HG03432 (cell line): ENCODE results near the gene CEACAM1.
"Not testable (repeated sequence)": the region's sequence is repeated elsewhere in the genome, so short reads cannot be mapped to it uniquely, and the experiment has no call there.

Source experiments
- ATAC-seq: cut with Tn5 transposase; IDR thresholded peaks from one replicate; pipeline ENCODE4 v1.9.1; 2021; ENCODE audit warnings: mild to moderate bottlenecking, moderate library complexity; ENCODE audit not compliant: unreplicated experiment

The CEACAM1 gene

GRCh38 chr19:42477933-42478332 lies 50.3 kb downstream of the CEACAM1 start:
- ATAC-seq = no peak

- ATAC-seq = no peak
Observed at GRCh38 chr19:42477117-42477516, 51.2 kb downstream of the CEACAM1 start.

- ATAC-seq = no peak
Observed at GRCh38 chr19:42475366-42475765, 52.9 kb downstream of the CEACAM1 start.

GRCh38 chr19:42474743-42475142 lies 53.5 kb downstream of the CEACAM1 start:
- no peak for ATAC-seq

GRCh38 chr19:42473686-42474085 lies 54.6 kb downstream of the CEACAM1 start:
- no peak for ATAC-seq

- ATAC-seq = no peak
Observed at GRCh38 chr19:42472402-42473147, 55.7 kb downstream of the CEACAM1 start.

- no peak for ATAC-seq
Observed at GRCh38 chr19:42471554-42472249, 56.6 kb downstream of the CEACAM1 start.

GRCh38 chr19:42469311-42470235 lies 58.7 kb downstream of the CEACAM1 start:
- no peak for ATAC-seq

GRCh38 chr19:42468273-42468796 lies 59.9 kb downstream of the CEACAM1 start:
- no peak for ATAC-seq

- ATAC-seq = no peak
Observed at GRCh38 chr19:42467183-42467760, 61.0 kb downstream of the CEACAM1 start.

- ATAC-seq = no peak
Observed at GRCh38 chr19:42466521-42467182, 61.6 kb downstream of the CEACAM1 start.

GRCh38 chr19:42465827-42466280 lies 62.4 kb downstream of the CEACAM1 start:
- peak; percentile 87 for ATAC-seq

GRCh38 chr19:42461700-42462324 lies 66.5 kb downstream of the CEACAM1 start:
- no peak for ATAC-seq

GRCh38 chr19:42461231-42461630 lies 67.0 kb downstream of the CEACAM1 start:
- not testable (repeated sequence) for ATAC-seq

- no peak for ATAC-seq
Observed at GRCh38 chr19:42459926-42460325, 68.4 kb downstream of the CEACAM1 start.
